Epithelial cell of proximal tubule (primary cell): ENCODE results near the gene GTF2A1L. TPM values are rescaled to one million over a fixed set of nuclear protein-coding genes. Genes with fewer than 3 reads are reported as not detected.
"Not testable (repeated sequence)": the region's sequence is repeated elsewhere in the genome, so short reads cannot be mapped to it uniquely, and the experiment has no call there.

Experiments used
- DNase-seq: peaks from one replicate; pipeline ENCODE4 v3.0.0-alpha.2; 2011; ENCODE audit warnings: low read depth
- H3K4me3 ChIP-seq: 2 replicates; pipeline ENCODE4 v1.5.1; 2011; ENCODE audit warnings: low read depth, mild to moderate bottlenecking, low read length
- CTCF ChIP-seq: conservative IDR thresholded peaks from 2 replicates; pipeline ENCODE4 v1.5.1; 2012; ENCODE audit warnings: low read depth, mild to moderate bottlenecking, low read length
- total RNA-seq: library from RNA; depleted of rRNA; stranded (reverse); fragments of >200 nt; gene quantifications from 2 replicates; pipeline ENCODE4 v1.2.3, GENCODE V29; 2015

Gene GTF2A1L
- total RNA-seq, 1 donor from 2014 or later: not detected

GRCh38 chr2:48695991-48696390 is 78.3 kb downstream of the GTF2A1L start:
- no peak overlapping the region for H3K4me3 ChIP-seq
- TF ChIP-seq CTCF: no peak
- no peak for DNase-seq

GRCh38 chr2:48696881-48697280 is 79.2 kb downstream of the GTF2A1L start:
- TF ChIP-seq CTCF: no peak
- no peak for DNase-seq

GRCh38 chr2:48699348-48699930 is 81.8 kb downstream of the GTF2A1L start:
- TF ChIP-seq CTCF: no peak
- peak; percentile 58 for DNase-seq
- H3K4me3 ChIP-seq: no peak overlapping the region

More at GRCh38 chr2:48696881-48697280, 79.2 kb downstream of the GTF2A1L start:
- no peak overlapping the region for H3K4me3 ChIP-seq

GRCh38 chr2:48703621-48704020 is 86.0 kb downstream of the GTF2A1L start:
- H3K4me3 ChIP-seq, DNase-seq: not testable (repeated sequence)

GRCh38 chr2:48707466-48707865 is 89.8 kb downstream of the GTF2A1L start:
- DNase-seq: no peak
- H3K4me3 ChIP-seq: no peak overlapping the region
- TF ChIP-seq CTCF: no peak

DNA sequence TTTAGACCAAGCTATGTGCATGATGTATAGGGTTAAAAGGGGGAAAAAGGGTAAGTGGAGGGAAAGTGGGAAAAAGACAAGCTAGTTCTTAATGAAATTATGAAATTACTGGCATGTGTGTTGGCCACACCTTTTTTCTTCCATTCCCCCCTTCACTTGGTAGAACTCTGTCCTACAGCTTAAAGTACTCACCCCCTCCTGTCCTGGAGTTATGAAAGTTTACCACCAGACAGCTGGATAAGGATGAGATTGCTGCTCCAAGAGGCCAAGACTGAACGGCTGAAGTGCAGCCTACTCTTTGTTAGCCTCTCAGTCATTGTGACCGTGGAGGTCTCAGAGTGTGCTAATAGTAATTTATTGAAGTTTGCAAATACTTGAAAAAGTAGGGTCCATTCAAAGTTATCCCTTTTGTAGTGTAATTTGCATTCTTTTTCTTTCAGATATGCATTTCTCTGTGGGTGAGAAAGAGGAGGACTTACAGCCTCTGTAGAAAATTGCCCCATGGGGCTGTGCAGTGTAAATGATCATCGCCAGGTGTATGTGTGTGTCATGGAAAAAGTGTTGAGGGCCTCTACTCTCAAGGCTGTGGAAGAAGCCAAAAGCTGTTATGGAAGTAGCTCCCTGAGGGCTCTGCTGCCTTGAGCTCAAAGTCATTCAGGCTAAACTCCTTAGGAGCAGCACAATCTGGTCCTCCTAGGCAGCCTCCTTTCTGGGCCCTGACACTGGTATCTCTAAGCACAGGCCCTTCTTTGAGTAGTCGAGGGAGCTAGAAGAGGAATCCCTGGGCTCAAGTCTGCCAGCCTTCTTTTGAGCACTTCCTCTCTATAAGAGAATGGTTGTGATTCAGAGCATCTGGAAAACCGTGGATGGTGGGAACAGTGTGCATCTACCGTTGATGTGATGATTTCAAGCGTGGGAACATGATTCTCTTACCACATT is 91.7 kb downstream of the GTF2A1L start:
- DNase-seq: no peak
- no peak overlapping the region for H3K4me3 ChIP-seq
- TF ChIP-seq CTCF: no peak

- no peak for DNase-seq
- H3K4me3 ChIP-seq: no peak overlapping the region
- no peak for TF ChIP-seq CTCF
These were observed 93.7 kb downstream of the GTF2A1L start for GRCh38 chr2:48711343-48711742.
